Progenitor cell of endocrine pancreas (in vitro differentiated cells): Measurements from ENCODE around the gene NEO1. TPM values are rescaled to one million over a fixed set of nuclear protein-coding genes. Genes with fewer than 3 reads are reported as not detected.
A peak's percentile ranks its signal among the peaks of the same experiment; 100 is the strongest.

Source experiments
- DNase-seq: peaks from one replicate; pipeline ENCODE4 v3.0.0; 2021; ENCODE audit warnings: low spot score; ENCODE audit not compliant: unreplicated experiment
- H3K27ac Mint-ChIP-seq: 2 replicates; pipeline ENCODE4 v1.8.0; 2021; ENCODE audit warnings: mild to moderate bottlenecking, moderate library complexity, mixed read lengths
- H3K27me3 Mint-ChIP-seq: 2 replicates; pipeline ENCODE4 v1.8.0; 2021; ENCODE audit warnings: mixed read lengths
- H3K36me3 Mint-ChIP-seq: 2 replicates; pipeline ENCODE4 v1.8.0; 2022; ENCODE audit warnings: mixed read lengths; ENCODE audit not compliant: insufficient read depth
- H3K4me1 Mint-ChIP-seq: 2 replicates; pipeline ENCODE4 v1.8.0; 2021; ENCODE audit warnings: low read depth, mixed read lengths
- H3K4me3 Mint-ChIP-seq: 2 replicates; pipeline ENCODE4 v1.8.0; 2021; ENCODE audit warnings: low read depth, mild to moderate bottlenecking, moderate library complexity, mixed read lengths
- H3K9me3 Mint-ChIP-seq: 2 replicates; pipeline ENCODE4 v1.8.0; 2021; ENCODE audit warnings: low read depth, mixed read lengths
- CTCF ChIP-seq: fragments of 200-600 bp; sonication (generic); IDR thresholded peaks from one replicate; pipeline ENCODE4 v1.5.0; 2021; ENCODE audit warnings: antibody characterized with exemption, mild to moderate bottlenecking; ENCODE audit not compliant: unreplicated experiment
- total RNA-seq: library from RNA; stranded (reverse); gene quantifications from 2 replicates; pipeline ENCODE4 v1.2.1, GENCODE V29; 2021

The NEO1 gene
- total RNA-seq, 1 donor from 2014 or later, result 118 TPM

GRCh38 chr15:73264881-73265280, 212.6 kb downstream of the NEO1 start:
- H3K27ac Mint-ChIP-seq, result peak overlapping the region; percentile 62

GRCh38 chr15:73265536-73266153, 213.4 kb downstream of the NEO1 start:
- H3K4me3 Mint-ChIP-seq, result no peak overlapping the region
- TF ChIP-seq CTCF, result peak; percentile 76
- peaks cover 20% of the 10 kb centered on the region for H3K36me3 Mint-ChIP-seq
- H3K27ac Mint-ChIP-seq, result peak overlapping the region; percentile 2
- no peaks in the 10 kb centered on the region for H3K9me3 Mint-ChIP-seq
- peaks cover 2% of the 10 kb centered on the region for H3K4me1 Mint-ChIP-seq
- H3K27me3 Mint-ChIP-seq, result no peaks in the 10 kb centered on the region
- DNase-seq, result peak; percentile 44

More at GRCh38 chr15:73264881-73265280, 212.6 kb downstream of the NEO1 start:
- no peak for DNase-seq
- Mint-ChIP-seq H3K36me3 (peaks cover 20% of the 10 kb centered on the region), H3K4me1 (peaks cover 2% of the 10 kb centered on the region), H3K4me3 (no peak overlapping the region), H3K9me3 (no peaks in the 10 kb centered on the region), H3K27me3 (no peaks in the 10 kb centered on the region)
- no peak for TF ChIP-seq CTCF

- H3K9me3 Mint-ChIP-seq, result no peaks in the 10 kb centered on the region
- H3K27ac Mint-ChIP-seq, result no peak overlapping the region
- H3K36me3 Mint-ChIP-seq, result peaks cover 22% of the 10 kb centered on the region
These were observed 216.2 kb downstream of the NEO1 start for GRCh38 chr15:73268457-73268856.

GRCh38 chr15:73270366-73271097, 218.3 kb downstream of the NEO1 start:
- DNase-seq, result no peak
- Mint-ChIP-seq H3K9me3 (no peaks in the 10 kb centered on the region), H3K27me3 (no peaks in the 10 kb centered on the region), H3K4me3 (no peak overlapping the region), H3K4me1 (peaks cover 9% of the 10 kb centered on the region), H3K27ac (no peak overlapping the region), H3K36me3 (peaks cover 20% of the 10 kb centered on the region)
- no peak for TF ChIP-seq CTCF

More at GRCh38 chr15:73268457-73268856, 216.2 kb downstream of the NEO1 start:
- Mint-ChIP-seq H3K4me1 (peaks cover 3% of the 10 kb centered on the region), H3K4me3 (no peak overlapping the region), H3K27me3 (no peaks in the 10 kb centered on the region)
- DNase-seq, result no peak
- TF ChIP-seq CTCF, result no peak

- Mint-ChIP-seq H3K4me3 (no peak overlapping the region), H3K27me3 (no peaks in the 10 kb centered on the region), H3K27ac (no peak overlapping the region), H3K36me3 (peaks cover 12% of the 10 kb centered on the region), H3K4me1 (peaks cover 9% of the 10 kb centered on the region), H3K9me3 (no peaks in the 10 kb centered on the region)
- peak; percentile 30 for DNase-seq
- TF ChIP-seq CTCF, result peak; percentile 77
These were observed 221.1 kb downstream of the NEO1 start for GRCh38 chr15:73273181-73274002.
